Measurements from ENCODE around the gene RTF1.

RTF1 gene

GRCh38 chr15:41510728-41511127 lies 93.8 kb downstream of the RTF1 start:
- no peak for DNase-seq

GRCh38 chr15:41511331-41511898 lies 94.5 kb downstream of the RTF1 start:
- no peak for DNase-seq

- DNase-seq, result peak in 1 of 3 donors; percentile 30
Observed at GRCh38 chr15:41511899-41512369, 95.0 kb downstream of the RTF1 start.

GRCh38 chr15:41512512-41512939 lies 95.6 kb downstream of the RTF1 start:
- no peak for DNase-seq

GRCh38 chr15:41512940-41513505 lies 96.1 kb downstream of the RTF1 start:
- peak; percentile 30 to 62 (median 38) for DNase-seq

GRCh38 chr15:41513506-41514227 lies 96.8 kb downstream of the RTF1 start, which contains the start of gene LTK:
LTK (minus strand) TSS chr15:41513827; CDS start chr15:41513709, 118 bp downstream.
- DNase-seq, result no peak

- DNase-seq, result no peak
Observed at GRCh38 chr15:41517895-41518449, 101.1 kb downstream of the RTF1 start.

GRCh38 chr15:41520636-41521035 lies 103.7 kb downstream of the RTF1 start:
- DNase-seq, result no peak

- DNase-seq, result no peak
Observed at GRCh38 chr15:41521614-41522013, 104.7 kb downstream of the RTF1 start.

- DNase-seq, result no peak
Observed at GRCh38 chr15:41523097-41523496, 106.2 kb downstream of the RTF1 start.

- peak; percentile 24 to 25 (median 25) for DNase-seq
Observed at GRCh38 chr15:41530363-41530956, 113.6 kb downstream of the RTF1 start.
